GM21786 (cell line): ENCODE data around the gene RAC2.

ENCODE experiments used
- ATAC-seq: cut with Tn5 transposase; IDR thresholded peaks from one replicate; pipeline ENCODE4 v1.9.1; 2021; ENCODE audit not compliant: unreplicated experiment

The RAC2 gene

DNA sequence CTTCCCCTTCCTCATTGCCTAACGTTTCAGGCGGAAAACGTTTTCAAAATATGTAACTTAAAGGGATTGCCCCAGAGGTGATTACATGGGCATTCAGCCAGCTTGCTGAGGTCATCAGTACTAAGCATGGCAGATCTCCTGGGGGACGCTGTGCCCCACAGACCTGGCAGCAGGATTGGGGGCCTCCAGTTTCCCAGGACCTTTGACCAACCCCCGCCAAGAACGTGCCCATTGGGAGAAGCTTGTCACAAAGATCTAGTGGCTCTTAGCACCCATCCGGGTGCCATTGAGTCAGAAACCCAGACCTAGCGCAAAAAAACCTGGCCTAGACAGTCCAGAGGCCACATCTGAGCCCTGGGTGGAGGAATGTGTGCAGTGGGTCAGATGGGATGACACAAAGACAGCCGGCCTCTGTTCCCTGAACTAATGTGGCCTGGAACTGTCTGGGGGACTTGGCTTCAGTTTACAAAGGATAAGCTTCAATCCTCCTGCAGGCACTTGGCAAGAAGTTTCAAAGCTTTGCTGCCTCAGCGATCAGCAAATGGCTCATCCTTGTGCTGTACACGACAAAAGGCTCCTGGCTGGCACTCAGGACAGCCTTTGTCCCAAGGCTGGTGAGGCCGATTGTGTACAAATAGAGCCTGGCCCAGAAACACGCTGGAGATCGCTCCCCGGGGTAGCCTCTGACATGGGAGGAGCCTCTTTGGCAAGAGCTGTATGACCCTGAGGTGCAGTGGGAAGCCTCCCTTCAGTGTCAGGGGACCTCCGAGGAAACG lies 65.5 kb downstream of the RAC2 start:
- ATAC-seq: no peak

- no peak for ATAC-seq
These were observed 66.3 kb downstream of the RAC2 start for GRCh38 chr22:37177755-37178154.

- ATAC-seq: no peak
These were observed 66.8 kb downstream of the RAC2 start for GRCh38 chr22:37177221-37177620.

DNA sequence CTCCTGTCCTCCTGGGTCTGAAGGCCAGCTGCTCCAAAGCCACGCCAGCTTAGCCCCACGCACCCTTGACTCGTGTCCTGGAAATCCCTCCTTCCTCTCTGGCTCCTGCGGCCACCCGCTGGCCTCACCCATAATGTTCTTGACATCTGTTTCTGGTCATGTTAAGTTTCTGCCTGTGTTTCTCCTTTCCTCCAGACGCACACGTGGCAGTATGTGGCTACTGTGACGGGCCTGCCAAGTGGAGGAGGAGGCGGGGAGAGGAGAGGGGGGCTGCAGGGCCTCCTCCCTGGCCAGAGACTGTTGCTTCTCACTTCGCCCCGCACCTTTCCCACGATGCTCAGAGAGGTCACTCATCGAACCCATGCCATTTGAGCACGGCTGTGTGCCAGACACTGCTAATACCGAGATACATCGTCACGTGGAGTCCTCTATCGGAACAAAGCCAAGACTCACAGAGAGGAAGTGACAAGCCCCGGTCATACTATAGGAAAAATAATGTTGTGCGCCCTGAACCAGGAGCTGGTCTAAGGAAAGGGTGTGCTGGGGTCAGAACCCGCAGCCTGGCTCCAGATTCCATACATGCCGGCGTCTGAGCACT lies 67.5 kb downstream of the RAC2 start:
- ATAC-seq: no peak

- no peak for ATAC-seq
These were observed 68.4 kb downstream of the RAC2 start for GRCh38 chr22:37175414-37176281.
